Panc1 (cell line): ENCODE data around the gene SND1.

ENCODE experiments used
- CTCF ChIP-seq: fragments of 450-650 bp; IDR thresholded peaks from 2 replicates; pipeline ENCODE4 v1.5.1; 2017; ENCODE audit warnings: mild to moderate bottlenecking
- SIN3A ChIP-seq: IDR thresholded peaks from 2 replicates; pipeline ENCODE4 v1.6.1; 2012; ENCODE audit warnings: low read depth, mild to moderate bottlenecking, low read length, moderate library complexity, borderline replicate concordance; ENCODE audit not compliant: insufficient read depth

GRCh38 chr7:127892488-127893314, 240.7 kb downstream of the SND1 start:
- TF ChIP-seq CTCF = no peak
- TF ChIP-seq SIN3A = no peak
